CD14-positive monocyte (primary cell): ENCODE data around the gene PSTPIP2. TPM values are rescaled to one million over a fixed set of nuclear protein-coding genes. Genes with fewer than 3 reads are reported as not detected.

ENCODE experiments used
- DNase-seq, 3 donors: peaks; one replicate each; pipeline ENCODE4 v3.0.0-alpha.2; 2011 to 2022
- H2AFZ ChIP-seq: 2 replicates; pipeline ENCODE4 v1.6.0; 2012; ENCODE audit warnings: mild to moderate bottlenecking, low read depth, low read length, inconsistent platforms; ENCODE audit not compliant: insufficient read depth, poor library complexity, severe bottlenecking
- H3K27ac ChIP-seq, 2 donors: 1 replicate in 1 of 2; 2 replicates in 1 of 2; pipeline ENCODE4 v1.5.1; 2012 to 2013; ENCODE audit warnings: low read length in 2 of 2, control low read depth in 1 of 2, inconsistent platforms in 1 of 2, low read depth in 1 of 2, mild to moderate bottlenecking in 1 of 2
- H3K27me3 ChIP-seq, 2 donors: one replicate each; pipeline versions ENCODE4 v1.6.0 to v1.6.1; 2011 to 2013; ENCODE audit warnings: low read length in 2 of 2; ENCODE audit not compliant: control insufficient read depth in 2 of 2, insufficient read depth in 2 of 2
- H3K36me3 ChIP-seq, 2 donors: replicated peaks in 1 of 2; 1 replicate in 1 of 2; 2 replicates in 1 of 2; pipeline versions ENCODE4 v1.5.1 to v1.6.1; 2012 to 2013; ENCODE audit warnings: low read length in 2 of 2, control low read depth in 1 of 2, inconsistent platforms in 1 of 2, mild to moderate bottlenecking in 1 of 2; ENCODE audit not compliant: insufficient read depth in 2 of 2, control insufficient read depth in 1 of 2
- H3K4me1 ChIP-seq, 2 donors: 1 replicate in 1 of 2; 2 replicates in 1 of 2; pipeline versions ENCODE4 v1.5.1 to v1.6.1; 2012 to 2013; ENCODE audit warnings: low read length in 2 of 2, control low read depth in 1 of 2, inconsistent platforms in 1 of 2, mild to moderate bottlenecking in 1 of 2, moderate library complexity in 1 of 2; ENCODE audit not compliant: insufficient read depth in 2 of 2, control insufficient read depth in 1 of 2
- H3K4me2 ChIP-seq: replicated peaks from 2 replicates; pipeline ENCODE3; 2012; ENCODE audit warnings: low read length, moderate library complexity, mild to moderate bottlenecking; ENCODE audit not compliant: poor library complexity, severe bottlenecking; ENCODE audit errors: extremely low read depth
- H3K4me3 ChIP-seq, 3 experiments: fragments of 200-600 bp in 1 of 3; sonication (generic) in 1 of 3; replicated peaks in 1 of 3; 1 replicate in 2 of 3; 2 replicates in 1 of 3; pipeline ENCODE4 v1.5.1; 2011 to 2013; ENCODE audit warnings: low read length in 3 of 3, mild to moderate bottlenecking in 3 of 3, control low read depth in 2 of 3, low read depth in 2 of 3, inconsistent platforms in 1 of 3, moderate library complexity in 1 of 3
- H3K79me2 ChIP-seq: 2 replicates; pipeline ENCODE4 v1.6.0; 2012; ENCODE audit warnings: mild to moderate bottlenecking, control low read depth, inconsistent platforms, low read length, moderate library complexity; ENCODE audit not compliant: insufficient read depth
- H3K9ac ChIP-seq: 2 replicates; pipeline ENCODE4 v1.6.0; 2017; ENCODE audit warnings: low read length, mild to moderate bottlenecking; ENCODE audit not compliant: insufficient read depth, poor library complexity, severe bottlenecking
- H3K9me3 ChIP-seq, 2 donors: replicated peaks in 1 of 2; 1 replicate in 1 of 2; 2 replicates in 1 of 2; pipeline versions ENCODE4 v1.5.1 to v1.6.1; 2012 to 2013; ENCODE audit warnings: low read length in 2 of 2, control low read depth in 1 of 2; ENCODE audit not compliant: control insufficient read depth in 1 of 2, insufficient read depth in 1 of 2
- H4K20me1 ChIP-seq: 2 replicates; pipeline ENCODE4 v1.6.0; 2012; ENCODE audit warnings: mild to moderate bottlenecking, low read length, control low read depth, moderate library complexity; ENCODE audit not compliant: insufficient read depth
- H3K27ac Mint-ChIP-seq, 7 donors: one replicate each; pipeline ENCODE4 v1.8.0; 2020; ENCODE audit warnings: mild to moderate bottlenecking in 7 of 7, mixed read lengths in 7 of 7, moderate library complexity in 6 of 7, inconsistent platforms in 2 of 7
- H3K27me3 Mint-ChIP-seq, 3 donors: one replicate each; pipeline ENCODE4 v1.8.0; 2021 to 2022; ENCODE audit warnings: low read depth in 3 of 3, mild to moderate bottlenecking in 3 of 3, mixed read lengths in 3 of 3, moderate library complexity in 3 of 3, inconsistent platforms in 1 of 3
- H3K36me3 Mint-ChIP-seq, 2 donors: one replicate each; pipeline ENCODE4 v1.8.0; 2020; ENCODE audit warnings: mixed read lengths in 2 of 2, inconsistent platforms in 1 of 2, mild to moderate bottlenecking in 1 of 2
- H3K4me1 Mint-ChIP-seq: one replicate; pipeline ENCODE4 v1.8.0; 2020; ENCODE audit warnings: mild to moderate bottlenecking, mixed read lengths
- H3K4me3 Mint-ChIP-seq, 2 donors: one replicate each; pipeline ENCODE4 v1.8.0; 2020; ENCODE audit warnings: mild to moderate bottlenecking in 2 of 2, mixed read lengths in 2 of 2, moderate library complexity in 1 of 2
- H3K9me3 Mint-ChIP-seq, 7 donors: one replicate each; pipeline ENCODE4 v1.8.0; 2020 to 2022; ENCODE audit warnings: mixed read lengths in 7 of 7, mild to moderate bottlenecking in 6 of 7, moderate library complexity in 6 of 7, inconsistent platforms in 2 of 7
- WGBS: methylation state at CpG from one replicate; pipeline ENCODE4 v1.1.5; 2013; ENCODE audit warnings: missing lambda C conversion rate; ENCODE audit not compliant: insufficient coverage; 5-methylcytosine and 5-hydroxymethylcytosine counted together
- intact Hi-C, 2 donors: fragments of 100-400 bp; cut with micrococcal nuclease; formaldehyde crosslinking; loops; one replicate each; pipeline versions ENCODE4 v1.15.0 to v1.15.1; 2023
- polyA plus RNA-seq, 3 donors: library from polyadenylated mRNA; depleted of rRNA in 1 of 3; unstranded in 2 of 3; stranded (reverse) in 1 of 3; fragments of 300-500 nt in 2 of 3; fragments of >200 nt in 1 of 3; fragmentation: Illumina TruSeq in 2 of 3; gene quantifications; 1 replicate in 2 of 3; 2 replicates in 1 of 3; pipeline ENCODE4 v1.2.3, GENCODE V29; 2012 to 2021
- TF ChIP-seq, protein P1 (sequence below): fragments of 200-600 bp; IDR thresholded peaks from one replicate; pipeline ENCODE4 v1.8.0; 2022; ENCODE audit warnings: antibody characterized with exemption, mild to moderate bottlenecking

Gene PSTPIP2
- polyA plus RNA-seq, 3 donors, result 35.0 to 64.1 (median 42.3) TPM

DNA sequence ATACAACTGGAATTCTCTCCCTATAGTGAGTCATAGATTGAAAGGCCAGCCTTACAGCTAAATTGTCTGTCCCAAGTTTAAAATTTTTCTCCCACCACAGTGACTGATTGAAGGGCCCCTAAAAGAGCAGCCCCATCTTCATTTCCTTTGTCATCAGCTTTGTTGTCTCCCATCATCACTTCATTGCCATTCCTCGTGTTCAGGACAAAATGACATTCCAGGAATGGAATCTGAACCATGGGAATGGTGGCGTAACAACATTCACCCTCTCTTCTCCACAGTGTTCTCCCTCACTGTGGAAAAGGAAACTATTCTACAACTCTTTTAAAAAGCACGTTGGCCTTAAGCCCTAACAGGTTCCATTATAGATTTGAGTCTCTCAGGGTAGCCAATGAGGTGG lies 52.1 kb downstream of the PSTPIP2 start:
- intact Hi-C loops, result loop anchor here in 1 of 2 donors (10.0 kb wide), 1 partner anchor 55 kb away; the partner anchor contains the start of gene PSTPIP2
- DNase-seq, result no peak
- Mint-ChIP-seq H3K4me1 (peaks cover 22% of the 10 kb centered on the region), H3K4me3 (no peak overlapping the region), H3K27ac (peak overlapping the region in 1 of 7 donors; percentile 76), H3K9me3 (no peaks in the 10 kb centered on the region), H3K36me3 (peaks cover 48 to 56% of the 10 kb centered on the region in 2 donors), H3K27me3 (peaks cover 0 to 1% (median 0%) of the 10 kb centered on the region in 3 donors)
- H4K20me1 ChIP-seq, result peaks cover 5% of the 10 kb centered on the region
- no peaks in the 10 kb centered on the region for H3K27me3 ChIP-seq
- H3K4me3 ChIP-seq, result no peak overlapping the region
- no peaks in the 10 kb centered on the region for H3K9me3 ChIP-seq
- peaks cover 8 to 10% of the 10 kb centered on the region in 2 donors for H3K4me1 ChIP-seq
- H3K27ac ChIP-seq, result peak overlapping the region in 1 of 2 donors; percentile 59
- H2AFZ ChIP-seq, result no peak overlapping the region
- 88% methylated on average over 1 of the region's 3 CpGs for WGBS
- TF ChIP-seq, protein P1, sequence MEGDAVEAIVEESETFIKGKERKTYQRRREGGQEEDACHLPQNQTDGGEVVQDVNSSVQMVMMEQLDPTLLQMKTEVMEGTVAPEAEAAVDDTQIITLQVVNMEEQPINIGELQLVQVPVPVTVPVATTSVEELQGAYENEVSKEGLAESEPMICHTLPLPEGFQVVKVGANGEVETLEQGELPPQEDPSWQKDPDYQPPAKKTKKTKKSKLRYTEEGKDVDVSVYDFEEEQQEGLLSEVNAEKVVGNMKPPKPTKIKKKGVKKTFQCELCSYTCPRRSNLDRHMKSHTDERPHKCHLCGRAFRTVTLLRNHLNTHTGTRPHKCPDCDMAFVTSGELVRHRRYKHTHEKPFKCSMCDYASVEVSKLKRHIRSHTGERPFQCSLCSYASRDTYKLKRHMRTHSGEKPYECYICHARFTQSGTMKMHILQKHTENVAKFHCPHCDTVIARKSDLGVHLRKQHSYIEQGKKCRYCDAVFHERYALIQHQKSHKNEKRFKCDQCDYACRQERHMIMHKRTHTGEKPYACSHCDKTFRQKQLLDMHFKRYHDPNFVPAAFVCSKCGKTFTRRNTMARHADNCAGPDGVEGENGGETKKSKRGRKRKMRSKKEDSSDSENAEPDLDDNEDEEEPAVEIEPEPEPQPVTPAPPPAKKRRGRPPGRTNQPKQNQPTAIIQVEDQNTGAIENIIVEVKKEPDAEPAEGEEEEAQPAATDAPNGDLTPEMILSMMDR, result no peak
- H3K4me2 ChIP-seq, result no peak overlapping the region
- H3K36me3 ChIP-seq, result peaks cover 9 to 51% of the 10 kb centered on the region in 2 donors
- no peak overlapping the region for H3K9ac ChIP-seq
- H3K79me2 ChIP-seq, result peaks cover 19% of the 10 kb centered on the region

DNA sequence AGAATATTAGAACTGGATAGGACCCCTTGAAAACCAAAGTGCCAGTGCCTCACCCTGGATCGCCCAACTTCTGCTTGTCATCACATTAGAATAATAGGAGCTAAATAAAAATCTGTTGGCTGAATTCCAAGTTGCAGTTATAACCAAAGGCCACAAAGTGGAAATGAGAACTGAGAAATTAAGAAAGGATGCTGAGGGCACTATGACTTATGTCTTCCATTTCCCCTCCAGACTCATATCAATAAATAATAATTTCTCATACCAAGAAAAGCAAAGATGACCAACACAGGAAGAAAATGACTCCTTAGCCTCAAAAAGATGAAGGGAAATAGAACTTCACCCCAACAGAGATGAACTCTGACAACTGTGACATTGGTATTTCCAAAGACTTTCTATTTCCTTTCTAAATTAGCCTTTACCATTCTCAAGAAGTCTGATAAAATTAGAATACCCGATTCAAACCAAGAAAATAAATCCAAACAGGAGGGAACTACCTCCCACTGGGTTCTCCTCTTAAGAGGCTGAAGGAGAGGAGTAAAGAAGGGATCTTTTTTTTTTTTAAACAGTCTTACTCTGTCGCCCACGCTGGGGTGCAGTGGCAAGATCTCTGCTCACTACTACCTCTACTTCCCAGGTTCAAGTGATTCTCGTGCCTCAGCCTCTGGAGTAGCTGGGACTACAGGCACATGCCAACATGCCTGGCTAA lies 58.4 kb downstream of the PSTPIP2 start:
- peaks cover 48 to 57% of the 10 kb centered on the region in 2 donors for H3K4me1 ChIP-seq
- Mint-ChIP-seq H3K27me3 (no peaks in the 10 kb centered on the region), H3K9me3 (no peaks in the 10 kb centered on the region), H3K36me3 (peaks cover 33 to 48% of the 10 kb centered on the region in 2 donors), H3K4me3 (no peak overlapping the region), H3K4me1 (peaks cover 54% of the 10 kb centered on the region), H3K27ac (peak overlapping the region; percentile 64 to 82 (median 77))
- H3K4me2 ChIP-seq, result no peak overlapping the region
- intact Hi-C loops, result no loop called here
- H3K27me3 ChIP-seq, result no peaks in the 10 kb centered on the region
- H2AFZ ChIP-seq, result no peak overlapping the region
- peaks cover 3 to 32% of the 10 kb centered on the region in 2 donors for H3K36me3 ChIP-seq
- peak; percentile 69 to 82 (median 77) for DNase-seq
- no peak overlapping the region for H3K4me3 ChIP-seq
- 75% methylated on average over 1 of the region's 5 CpGs for WGBS
- no peaks in the 10 kb centered on the region for H4K20me1 ChIP-seq
- H3K9ac ChIP-seq, result no peak overlapping the region
- TF ChIP-seq, protein P1, result no peak
- H3K27ac ChIP-seq, result peak overlapping the region; percentile 3 to 75
- H3K79me2 ChIP-seq, result no peaks in the 10 kb centered on the region
- no peaks in the 10 kb centered on the region for H3K9me3 ChIP-seq
